GM23338 (cell line): ENCODE results near the gene REG3G.
"Not testable (repeated sequence)": the region's sequence is repeated elsewhere in the genome, so short reads cannot be mapped to it uniquely, and the experiment has no call there.

Experiments used
- CREB1 ChIP-seq: fragments of 250-450 bp; sonication (Bioruptor Pico); IDR thresholded peaks from 2 replicates; pipeline ENCODE4 v1.5.0; 2020; ENCODE audit warnings: low read depth, mild to moderate bottlenecking, moderate library complexity
- CTCF ChIP-seq, 2 experiments: fragments of 200-600 bp in 1 of 2; sonication (generic) in 1 of 2; conservative IDR thresholded peaks; 2 replicates each; pipeline versions ENCODE4 v1.5.1 to v1.6.1; 2016 to 2017; ENCODE audit warnings: antibody characterized with exemption in 2 of 2, low read depth in 2 of 2, mild to moderate bottlenecking in 2 of 2, moderate library complexity in 1 of 2
- EZH2 ChIP-seq: fragments of 200-600 bp; sonication (generic); IDR thresholded peaks from one replicate; pipeline ENCODE4 v1.8.0; 2017; ENCODE audit warnings: antibody characterized with exemption, mild to moderate bottlenecking, low read depth; ENCODE audit not compliant: unreplicated experiment
- EZH2phosphoT487 ChIP-seq: fragments of 200-600 bp; sonication (generic); IDR thresholded peaks from one replicate; pipeline ENCODE4 v1.8.1; 2018; ENCODE audit warnings: antibody characterized with exemption; ENCODE audit not compliant: unreplicated experiment
- JUNB ChIP-seq: IDR thresholded peaks from one replicate; pipeline ENCODE4 v1.6.1; 2016; ENCODE audit warnings: antibody characterized with exemption; ENCODE audit not compliant: unreplicated experiment
- NANOG ChIP-seq: IDR thresholded peaks from 2 replicates; pipeline ENCODE4 v1.6.1; 2016; ENCODE audit warnings: antibody characterized with exemption, borderline replicate concordance
- POLR2AphosphoS5 ChIP-seq: IDR thresholded peaks from 2 replicates; pipeline ENCODE4 v1.6.1; 2016; ENCODE audit warnings: antibody characterized with exemption, low read depth
- STAT1 ChIP-seq: IDR thresholded peaks from one replicate; pipeline ENCODE4 v1.6.1; 2016; ENCODE audit warnings: antibody characterized with exemption; ENCODE audit not compliant: unreplicated experiment
- ZNF331 ChIP-seq: fragments of 250-450 bp; sonication (Bioruptor Pico); IDR thresholded peaks from 2 replicates; pipeline ENCODE4 v1.5.0; 2020; ENCODE audit warnings: low read depth, mild to moderate bottlenecking, moderate library complexity
- TF ChIP-seq, protein P1 (sequence below): IDR thresholded peaks from one replicate; pipeline ENCODE4 v1.6.1; 2018; ENCODE audit warnings: antibody characterized with exemption; ENCODE audit not compliant: unreplicated experiment
- TF ChIP-seq, protein P2 (sequence below): IDR thresholded peaks from 2 replicates; pipeline ENCODE4 v1.6.1; 2016; ENCODE audit warnings: antibody characterized with exemption

GRCh38 chr2:79053486-79053885 is 28.0 kb downstream of the REG3G start:
- not testable (repeated sequence) for TF ChIP-seq CTCF (conservative IDR thresholded peaks at IDR 0.05; ENCODE audit: low read depth in 2 of 2); EZH2; EZH2phosphoT487; POLR2AphosphoS5; CREB1 (CRISPR knock-in tag); JUNB; NANOG; ZNF331 (CRISPR knock-in tag); STAT1
- TF ChIP-seq, protein P1, sequence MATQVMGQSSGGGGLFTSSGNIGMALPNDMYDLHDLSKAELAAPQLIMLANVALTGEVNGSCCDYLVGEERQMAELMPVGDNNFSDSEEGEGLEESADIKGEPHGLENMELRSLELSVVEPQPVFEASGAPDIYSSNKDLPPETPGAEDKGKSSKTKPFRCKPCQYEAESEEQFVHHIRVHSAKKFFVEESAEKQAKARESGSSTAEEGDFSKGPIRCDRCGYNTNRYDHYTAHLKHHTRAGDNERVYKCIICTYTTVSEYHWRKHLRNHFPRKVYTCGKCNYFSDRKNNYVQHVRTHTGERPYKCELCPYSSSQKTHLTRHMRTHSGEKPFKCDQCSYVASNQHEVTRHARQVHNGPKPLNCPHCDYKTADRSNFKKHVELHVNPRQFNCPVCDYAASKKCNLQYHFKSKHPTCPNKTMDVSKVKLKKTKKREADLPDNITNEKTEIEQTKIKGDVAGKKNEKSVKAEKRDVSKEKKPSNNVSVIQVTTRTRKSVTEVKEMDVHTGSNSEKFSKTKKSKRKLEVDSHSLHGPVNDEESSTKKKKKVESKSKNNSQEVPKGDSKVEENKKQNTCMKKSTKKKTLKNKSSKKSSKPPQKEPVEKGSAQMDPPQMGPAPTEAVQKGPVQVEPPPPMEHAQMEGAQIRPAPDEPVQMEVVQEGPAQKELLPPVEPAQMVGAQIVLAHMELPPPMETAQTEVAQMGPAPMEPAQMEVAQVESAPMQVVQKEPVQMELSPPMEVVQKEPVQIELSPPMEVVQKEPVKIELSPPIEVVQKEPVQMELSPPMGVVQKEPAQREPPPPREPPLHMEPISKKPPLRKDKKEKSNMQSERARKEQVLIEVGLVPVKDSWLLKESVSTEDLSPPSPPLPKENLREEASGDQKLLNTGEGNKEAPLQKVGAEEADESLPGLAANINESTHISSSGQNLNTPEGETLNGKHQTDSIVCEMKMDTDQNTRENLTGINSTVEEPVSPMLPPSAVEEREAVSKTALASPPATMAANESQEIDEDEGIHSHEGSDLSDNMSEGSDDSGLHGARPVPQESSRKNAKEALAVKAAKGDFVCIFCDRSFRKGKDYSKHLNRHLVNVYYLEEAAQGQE = not testable (repeated sequence)
- TF ChIP-seq, protein P2, sequence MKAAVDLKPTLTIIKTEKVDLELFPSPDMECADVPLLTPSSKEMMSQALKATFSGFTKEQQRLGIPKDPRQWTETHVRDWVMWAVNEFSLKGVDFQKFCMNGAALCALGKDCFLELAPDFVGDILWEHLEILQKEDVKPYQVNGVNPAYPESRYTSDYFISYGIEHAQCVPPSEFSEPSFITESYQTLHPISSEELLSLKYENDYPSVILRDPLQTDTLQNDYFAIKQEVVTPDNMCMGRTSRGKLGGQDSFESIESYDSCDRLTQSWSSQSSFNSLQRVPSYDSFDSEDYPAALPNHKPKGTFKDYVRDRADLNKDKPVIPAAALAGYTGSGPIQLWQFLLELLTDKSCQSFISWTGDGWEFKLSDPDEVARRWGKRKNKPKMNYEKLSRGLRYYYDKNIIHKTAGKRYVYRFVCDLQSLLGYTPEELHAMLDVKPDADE = not testable (repeated sequence)
